Measurements from ENCODE around the gene POU6F2.
"Not testable (repeated sequence)": the region's sequence is repeated elsewhere in the genome, so short reads cannot be mapped to it uniquely, and the experiment has no call there.

Gene POU6F2

DNA sequence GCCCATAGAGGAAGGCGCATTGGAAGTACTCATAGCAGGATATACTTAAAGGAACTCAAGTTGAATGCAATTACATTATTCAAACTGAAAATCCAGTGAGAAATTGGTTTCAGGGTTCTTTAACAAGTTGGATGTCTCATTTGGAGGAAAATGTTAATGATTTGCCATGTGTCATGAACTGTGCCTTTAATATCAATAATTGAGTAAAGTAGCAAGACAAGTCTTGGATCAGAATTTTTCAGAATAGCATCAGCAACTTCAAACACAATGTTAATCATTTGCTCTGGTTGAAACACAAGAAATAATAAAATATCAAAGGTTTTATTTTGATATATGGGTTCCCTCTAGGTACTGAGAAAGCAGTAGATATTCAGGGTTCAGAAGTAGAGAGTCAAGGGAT, 24.5 kb upstream of the POU6F2 start:
- no peak overlapping the region for H3K27ac Mint-ChIP-seq
- H3K27me3 Mint-ChIP-seq: peaks cover 4% of the 10 kb centered on the region
- H3K4me3 Mint-ChIP-seq: no peak overlapping the region
- DNase-seq: no peak
- no peaks in the 10 kb centered on the region for H3K36me3 Mint-ChIP-seq
- CTCF ChIA-PET: interaction anchor here (0.6 kb wide), 1 partner anchor 13 kb away, joined by 3 read pairs; no protein-coding TSS in a partner anchor
- no peaks in the 10 kb centered on the region for H3K9me3 Mint-ChIP-seq
- no peaks in the 10 kb centered on the region for H3K4me1 Mint-ChIP-seq

DNA sequence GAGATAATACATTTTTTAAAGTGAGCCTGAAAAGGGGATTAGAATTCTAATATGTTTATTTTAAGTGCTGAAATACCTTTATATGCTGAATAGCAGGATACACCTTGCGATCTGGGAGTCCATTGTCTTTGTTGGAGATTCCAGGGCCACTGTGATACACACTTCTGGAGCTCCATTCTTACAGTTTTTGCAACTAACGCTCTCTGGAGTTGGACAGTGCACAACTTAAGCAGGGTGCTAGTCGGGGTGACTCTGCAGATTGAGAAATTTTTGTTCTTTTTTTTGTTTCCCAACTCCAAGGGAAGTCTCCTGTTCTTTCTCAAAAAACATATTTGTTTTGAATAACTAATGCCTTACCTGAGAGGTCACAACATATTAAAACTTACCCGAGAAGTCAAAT, 23.7 kb upstream of the POU6F2 start:
- no peak overlapping the region for H3K27ac Mint-ChIP-seq
- H3K4me3 Mint-ChIP-seq: no peak overlapping the region
- peaks cover 4% of the 10 kb centered on the region for H3K27me3 Mint-ChIP-seq
- no peaks in the 10 kb centered on the region for H3K4me1 Mint-ChIP-seq
- DNase-seq: no peak
- CTCF ChIA-PET: no interaction called here
- H3K9me3 Mint-ChIP-seq: no peaks in the 10 kb centered on the region
- no peaks in the 10 kb centered on the region for H3K36me3 Mint-ChIP-seq

DNA sequence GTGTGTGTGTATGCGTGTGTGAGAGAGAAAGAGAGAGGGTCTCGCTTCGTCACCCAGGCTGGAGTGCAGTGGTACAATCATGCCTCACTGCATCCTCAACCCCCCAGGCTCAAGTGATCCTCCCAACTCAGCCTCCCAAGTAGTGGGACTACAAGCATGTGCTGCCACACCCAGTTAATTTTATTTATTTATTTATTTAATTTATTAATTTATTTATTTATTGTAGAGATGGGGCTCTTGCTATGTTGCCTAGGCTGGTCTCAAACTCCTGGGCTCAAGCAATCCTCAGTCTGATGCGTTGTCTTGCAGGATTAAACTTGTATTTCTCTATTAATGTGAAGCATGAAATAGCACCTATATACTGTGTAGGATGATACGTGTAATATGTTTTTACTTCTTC, 21.8 kb upstream of the POU6F2 start:
- DNase-seq: no peak
- Mint-ChIP-seq H3K9me3 (no peaks in the 10 kb centered on the region), H3K4me1 (no peaks in the 10 kb centered on the region), H3K27ac (no peak overlapping the region), H3K27me3 (peaks cover 4% of the 10 kb centered on the region), H3K36me3 (no peaks in the 10 kb centered on the region), H3K4me3 (no peak overlapping the region)
- CTCF ChIA-PET: no interaction called here

DNA sequence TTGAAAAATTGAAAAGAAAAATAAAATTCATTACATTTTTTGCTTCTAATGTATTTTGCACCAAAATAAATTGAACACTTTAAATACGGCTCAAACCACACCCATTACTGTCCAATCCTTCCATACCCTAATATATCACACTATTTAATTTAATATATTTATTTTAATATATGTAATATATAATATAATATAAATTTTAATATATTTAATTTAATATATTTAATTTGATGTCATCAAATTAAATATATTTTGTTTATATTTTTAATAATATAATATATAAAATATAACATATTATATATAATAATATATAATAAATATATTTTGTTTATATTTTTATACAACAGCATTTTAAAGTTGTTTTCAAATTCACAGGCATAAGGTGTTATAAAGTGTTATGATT, 15.7 kb upstream of the POU6F2 start:
- DNase-seq: no peak
- Mint-ChIP-seq H3K4me3 (no peak overlapping the region), H3K9me3 (no peaks in the 10 kb centered on the region), H3K4me1 (no peaks in the 10 kb centered on the region), H3K36me3 (no peaks in the 10 kb centered on the region), H3K27ac (no peak overlapping the region), H3K27me3 (no peaks in the 10 kb centered on the region)
- CTCF ChIA-PET: no interaction called here

DNA sequence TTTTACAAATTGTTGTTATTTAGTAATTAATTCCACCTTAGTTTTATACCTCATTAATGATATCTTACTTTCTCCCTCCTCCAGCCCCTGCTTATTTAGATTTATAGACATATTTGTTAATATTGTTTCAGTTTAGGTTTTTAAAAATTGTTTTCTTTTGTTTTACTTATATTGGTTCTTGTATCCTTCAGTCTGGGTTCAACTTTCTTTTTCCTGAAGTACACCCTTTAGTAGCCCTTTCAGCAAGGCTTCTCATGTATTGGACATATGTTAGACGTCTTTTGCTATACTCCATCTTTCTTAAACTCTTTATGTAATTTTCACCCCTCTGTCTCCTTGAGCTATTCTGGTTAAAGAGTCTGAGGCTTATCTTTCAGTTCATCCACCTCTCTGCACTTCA, 12.8 kb upstream of the POU6F2 start:
- Mint-ChIP-seq H3K4me3 (no peak overlapping the region), H3K36me3 (no peaks in the 10 kb centered on the region)
- CTCF ChIA-PET: no interaction called here

DNA sequence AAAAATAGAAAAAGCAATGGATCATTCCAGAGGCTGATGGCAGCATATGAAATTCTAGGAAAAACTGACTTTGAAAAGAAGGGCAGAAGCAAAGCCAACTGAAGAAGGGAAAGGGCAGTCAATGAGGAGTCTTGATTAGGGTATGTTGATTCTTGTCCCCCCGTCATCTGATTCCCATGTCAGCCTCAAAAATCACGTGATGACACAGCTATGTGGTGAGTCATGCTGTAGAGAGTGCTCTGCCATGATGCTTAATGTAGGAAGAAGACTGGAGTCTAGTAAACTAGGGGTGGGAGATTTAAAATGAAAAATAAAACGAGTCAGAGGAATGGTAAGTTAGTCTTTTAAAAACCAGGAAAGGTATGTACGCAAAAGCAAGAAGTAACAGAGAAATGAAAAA, 3.9 kb upstream of the POU6F2 start:
- Mint-ChIP-seq H3K27me3 (peaks cover 25% of the 10 kb centered on the region), H3K4me1 (no peaks in the 10 kb centered on the region), H3K36me3 (no peaks in the 10 kb centered on the region), H3K9me3 (no peaks in the 10 kb centered on the region), H3K27ac (no peak overlapping the region), H3K4me3 (no peak overlapping the region)
- CTCF ChIA-PET: no interaction called here
- no peak for DNase-seq

More for the DNA sequence above, 12.8 kb upstream of the POU6F2 start:
- H3K27ac Mint-ChIP-seq: no peak overlapping the region
- DNase-seq: no peak
- no peaks in the 10 kb centered on the region for H3K9me3 Mint-ChIP-seq
- no peaks in the 10 kb centered on the region for H3K4me1 Mint-ChIP-seq
- H3K27me3 Mint-ChIP-seq: no peaks in the 10 kb centered on the region

DNA sequence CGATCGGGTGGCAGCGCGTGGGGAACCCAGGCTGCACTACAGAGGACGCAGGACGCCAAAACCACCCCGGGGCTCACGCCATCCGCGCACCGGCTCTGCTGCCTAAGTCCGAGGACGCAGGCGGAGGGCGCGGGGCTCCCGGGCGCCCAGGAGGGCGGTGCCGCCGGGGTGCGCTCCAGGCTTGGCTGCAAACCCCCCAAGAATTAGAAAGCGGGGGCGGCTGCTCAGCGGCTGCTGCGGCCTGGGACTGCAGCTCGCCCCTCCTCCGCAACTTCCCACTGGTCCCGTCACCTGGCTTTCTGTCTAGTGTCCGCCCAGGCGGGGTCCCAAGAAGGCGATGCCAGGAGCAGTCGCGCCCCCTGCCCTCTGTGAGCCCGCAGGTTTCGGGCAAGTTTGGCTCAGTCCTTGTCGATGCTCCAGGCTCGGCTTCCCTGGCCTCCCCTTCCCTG, 1.7 kb upstream of the POU6F2 start:
- CTCF ChIA-PET: no interaction called here
- Mint-ChIP-seq H3K27ac (no peak overlapping the region), H3K27me3 (peaks cover 25% of the 10 kb centered on the region), H3K4me1 (no peaks in the 10 kb centered on the region), H3K9me3 (no peaks in the 10 kb centered on the region), H3K36me3 (no peaks in the 10 kb centered on the region), H3K4me3 (no peak overlapping the region)
- DNase-seq: no peak

DNA sequence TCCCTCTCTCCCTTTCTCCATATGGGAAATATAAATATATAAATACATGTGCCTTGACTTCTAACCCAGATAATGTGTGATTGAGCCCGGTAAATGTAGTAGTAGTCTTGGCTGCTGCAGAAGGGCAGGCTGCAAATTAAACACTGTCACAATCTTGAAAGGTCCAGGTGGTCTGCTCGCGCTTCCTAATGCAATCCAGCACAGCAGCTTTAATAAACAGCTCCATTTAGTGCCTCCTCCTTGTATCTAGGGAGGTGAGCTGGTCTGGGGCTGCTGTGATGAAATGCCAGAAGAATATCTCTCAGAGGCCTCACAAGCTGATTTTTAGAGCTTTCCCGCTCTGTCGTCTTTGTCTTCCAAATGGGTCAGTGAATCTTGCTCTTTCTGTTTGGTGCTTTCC, 782 bp downstream of the POU6F2 start:
- Mint-ChIP-seq H3K4me3 (no peak overlapping the region), H3K27me3 (peaks cover 25% of the 10 kb centered on the region), H3K9me3 (no peaks in the 10 kb centered on the region), H3K36me3 (no peaks in the 10 kb centered on the region), H3K4me1 (no peaks in the 10 kb centered on the region), H3K27ac (no peak overlapping the region)
- CTCF ChIA-PET: no interaction called here
- DNase-seq: no peak

DNA sequence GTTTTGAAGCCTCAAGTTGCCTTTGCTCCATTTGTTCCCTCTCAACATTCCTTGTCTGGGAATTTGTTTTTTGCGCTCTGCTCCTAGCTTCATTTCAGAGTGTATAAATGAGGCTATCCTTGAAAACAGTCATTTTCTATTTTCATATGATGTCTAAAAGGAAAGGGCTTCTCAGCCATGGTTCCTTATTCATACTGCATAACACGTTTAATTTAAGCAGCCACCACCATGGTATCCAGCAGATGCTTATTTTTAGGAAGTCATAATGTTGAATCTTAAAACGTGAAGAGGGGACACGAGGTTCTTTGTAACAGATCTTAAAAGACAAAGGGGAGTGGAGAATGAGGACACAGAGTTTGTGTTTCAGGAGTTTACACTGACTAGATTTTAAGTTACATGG, 14.5 kb downstream of the POU6F2 start:
- Mint-ChIP-seq H3K4me3 (no peak overlapping the region), H3K27me3 (no peaks in the 10 kb centered on the region), H3K27ac (no peak overlapping the region), H3K4me1 (no peaks in the 10 kb centered on the region), H3K36me3 (no peaks in the 10 kb centered on the region), H3K9me3 (no peaks in the 10 kb centered on the region)
- DNase-seq: no peak
- CTCF ChIA-PET: no interaction called here

DNA sequence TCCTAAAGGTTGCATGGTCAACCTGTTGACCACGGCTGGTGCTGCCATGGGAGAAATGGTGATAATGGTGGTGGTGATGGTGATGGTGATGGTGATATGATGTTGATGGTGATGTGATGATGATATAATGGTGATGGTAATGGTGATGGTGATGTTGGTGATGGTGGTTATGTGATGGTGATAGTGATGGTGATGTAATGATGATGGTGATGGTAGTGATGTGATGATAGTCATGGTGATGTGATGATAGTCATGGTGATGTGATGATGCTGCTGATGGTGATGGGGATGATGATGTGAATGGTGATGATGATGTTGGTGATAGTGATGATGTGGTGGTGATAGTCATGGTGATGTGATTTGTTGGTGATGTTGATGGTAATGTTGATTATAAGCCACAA, 23.9 kb downstream of the POU6F2 start:
- H3K4me3 Mint-ChIP-seq: no peak overlapping the region
- CTCF ChIA-PET: no interaction called here
- H3K4me1 Mint-ChIP-seq: no peaks in the 10 kb centered on the region
- no peak for DNase-seq
- no peaks in the 10 kb centered on the region for H3K36me3 Mint-ChIP-seq
- H3K27me3 Mint-ChIP-seq: no peaks in the 10 kb centered on the region
- H3K27ac Mint-ChIP-seq: no peak overlapping the region
- H3K9me3 Mint-ChIP-seq: no peaks in the 10 kb centered on the region

DNA sequence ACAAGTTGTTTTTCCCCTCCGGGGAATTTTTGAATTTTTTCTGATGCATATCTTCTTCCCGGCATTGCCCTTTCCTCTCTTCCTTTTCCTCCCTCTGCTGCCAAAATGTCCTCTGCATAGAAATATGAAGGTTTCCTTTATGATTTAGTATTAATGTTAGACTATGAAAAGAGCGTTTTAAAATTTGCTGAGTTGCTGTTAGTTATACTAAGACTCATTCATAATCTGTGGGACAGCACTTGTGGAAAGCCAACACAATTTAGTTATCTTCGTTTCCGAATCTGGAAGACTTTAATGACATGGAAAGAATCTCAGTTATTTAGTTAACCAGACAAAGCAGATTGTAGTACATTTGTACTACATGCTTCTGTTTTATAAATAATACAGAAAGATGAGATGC, 25.0 kb downstream of the POU6F2 start:
- Mint-ChIP-seq H3K27ac (no peak overlapping the region), H3K4me3 (no peak overlapping the region), H3K4me1 (no peaks in the 10 kb centered on the region), H3K36me3 (no peaks in the 10 kb centered on the region), H3K9me3 (no peaks in the 10 kb centered on the region), H3K27me3 (no peaks in the 10 kb centered on the region)
- no peak for DNase-seq
- CTCF ChIA-PET: no interaction called here

DNA sequence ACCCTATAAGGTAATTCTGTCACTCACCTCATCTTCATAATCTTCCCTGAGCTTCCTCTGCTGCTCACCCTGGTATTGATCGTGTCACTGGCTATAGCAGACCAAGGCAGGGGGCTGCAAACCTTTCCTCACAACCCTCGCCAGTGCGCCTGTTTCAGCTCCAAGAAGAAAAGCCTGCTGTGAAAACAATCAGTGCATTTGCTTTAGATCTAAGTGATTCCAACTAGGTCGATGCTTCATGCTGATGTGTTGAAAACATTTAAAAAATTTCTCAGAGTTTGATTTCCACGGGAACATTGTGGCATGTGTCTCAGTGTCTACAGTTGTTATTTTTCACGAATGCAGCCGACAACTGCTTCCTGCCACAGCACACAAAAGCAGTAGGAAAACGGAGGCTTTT, 27.3 kb downstream of the POU6F2 start:
- H3K4me3 Mint-ChIP-seq: no peak overlapping the region
- no peak overlapping the region for H3K27ac Mint-ChIP-seq
- no peaks in the 10 kb centered on the region for H3K4me1 Mint-ChIP-seq
- H3K27me3 Mint-ChIP-seq: no peaks in the 10 kb centered on the region
- no peak for DNase-seq
- CTCF ChIA-PET: no interaction called here
- H3K36me3 Mint-ChIP-seq: no peaks in the 10 kb centered on the region
- H3K9me3 Mint-ChIP-seq: no peaks in the 10 kb centered on the region

DNA sequence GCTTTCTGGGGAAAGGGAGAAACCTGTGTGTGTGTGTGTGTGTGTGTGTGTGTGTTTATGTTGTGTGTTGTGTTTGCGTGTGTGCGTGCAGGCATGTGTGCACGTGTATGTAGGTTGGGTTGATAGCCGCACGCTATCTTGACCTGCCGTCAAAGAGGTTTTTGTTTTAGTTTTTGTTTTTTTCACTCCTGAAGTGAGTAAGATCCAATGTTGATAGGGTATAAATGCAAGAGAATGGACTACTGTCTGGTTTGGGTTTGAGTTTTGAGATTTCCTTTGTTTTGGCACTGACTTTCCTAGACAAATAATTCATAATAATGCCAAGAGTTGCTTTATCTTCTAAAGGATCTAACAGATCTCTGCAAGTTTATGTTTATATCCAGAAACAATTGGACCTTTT, 27.8 kb downstream of the POU6F2 start:
- Mint-ChIP-seq H3K27ac (no peak overlapping the region), H3K4me1 (no peaks in the 10 kb centered on the region), H3K27me3 (no peaks in the 10 kb centered on the region), H3K36me3 (no peaks in the 10 kb centered on the region), H3K4me3 (no peak overlapping the region), H3K9me3 (no peaks in the 10 kb centered on the region)
- CTCF ChIA-PET: no interaction called here
- DNase-seq: no peak

DNA sequence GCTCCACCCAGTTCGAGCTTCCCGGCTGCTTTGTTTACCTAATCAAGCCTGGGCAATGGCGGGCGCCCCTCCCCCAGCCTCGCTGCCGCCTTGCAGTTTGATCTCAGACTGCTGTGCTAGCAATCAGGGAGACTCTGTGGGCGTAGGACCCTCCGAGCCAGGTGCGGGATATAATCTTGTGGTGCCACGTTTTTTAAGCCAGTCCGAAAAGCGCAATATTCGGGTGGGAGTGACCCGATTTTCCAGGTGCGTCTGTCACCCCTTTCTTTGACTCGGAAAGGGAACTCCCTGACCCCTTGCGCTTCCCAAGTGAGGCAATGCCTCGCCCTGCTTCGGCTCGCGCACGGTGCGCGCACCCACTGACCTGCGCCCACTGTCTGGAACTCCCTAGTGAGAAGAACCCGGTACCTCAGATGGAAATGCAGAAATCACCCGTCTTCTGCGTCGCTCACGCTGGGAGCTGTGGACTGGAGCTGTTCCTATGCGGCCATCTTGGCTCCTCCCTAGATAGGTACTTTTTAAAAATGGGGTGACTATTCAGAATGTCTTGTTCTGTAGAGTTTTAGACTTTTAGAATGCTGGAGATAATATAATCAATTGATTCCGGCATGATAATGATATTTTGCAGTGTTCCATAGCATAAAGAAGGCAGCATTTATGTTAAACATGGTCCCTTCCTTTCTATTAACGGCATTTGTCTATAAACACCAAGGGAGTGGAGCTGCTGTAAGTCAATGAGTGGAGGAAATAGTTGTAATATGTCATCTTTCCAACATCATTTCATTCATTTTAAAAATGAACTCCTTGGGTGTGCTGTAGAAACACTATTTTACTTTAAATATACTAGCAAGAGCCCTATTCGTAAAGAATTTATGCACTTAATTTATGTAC, 35.6 kb downstream of the POU6F2 start:
- H3K27me3 Mint-ChIP-seq, H3K4me1 Mint-ChIP-seq, DNase-seq, H3K36me3 Mint-ChIP-seq, CTCF ChIA-PET, H3K27ac Mint-ChIP-seq, H3K9me3 Mint-ChIP-seq, H3K4me3 Mint-ChIP-seq: not testable (repeated sequence)

DNA sequence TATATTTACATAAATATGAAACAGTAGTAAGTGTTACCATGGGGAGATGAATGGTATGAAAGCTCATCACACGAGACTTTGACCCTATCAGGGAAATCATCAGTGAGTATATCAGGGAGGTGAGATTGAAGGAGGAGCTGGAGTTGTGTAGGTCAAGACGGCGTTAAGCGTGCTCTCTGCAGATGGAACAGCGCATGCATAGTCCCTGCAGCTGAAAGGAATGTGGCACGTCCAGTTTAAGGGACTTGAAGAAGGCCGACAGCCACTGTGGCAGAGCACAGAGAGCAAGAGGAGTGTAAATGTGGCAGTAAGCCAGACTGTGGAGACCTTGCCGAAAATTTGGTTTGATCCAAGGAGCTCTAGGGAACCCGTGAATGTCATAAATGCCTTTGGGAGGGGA, 38.9 kb downstream of the POU6F2 start:
- H3K36me3 Mint-ChIP-seq: no peaks in the 10 kb centered on the region
- H3K4me3 Mint-ChIP-seq: no peak overlapping the region
- H3K27ac Mint-ChIP-seq: no peak overlapping the region
- no peaks in the 10 kb centered on the region for H3K27me3 Mint-ChIP-seq
- CTCF ChIA-PET: no interaction called here
- DNase-seq: no peak
- no peaks in the 10 kb centered on the region for H3K4me1 Mint-ChIP-seq
- H3K9me3 Mint-ChIP-seq: no peaks in the 10 kb centered on the region

All from activated naive CD4-positive, alpha-beta T cell treated with anti-CD3 and anti-CD28 coated beads, Interleukin-2, amount 10 ng/mL, durations not matched to agents 7 days and 5 days (primary cell).